ENCODE measurements around the gene SGF29.

DNA sequence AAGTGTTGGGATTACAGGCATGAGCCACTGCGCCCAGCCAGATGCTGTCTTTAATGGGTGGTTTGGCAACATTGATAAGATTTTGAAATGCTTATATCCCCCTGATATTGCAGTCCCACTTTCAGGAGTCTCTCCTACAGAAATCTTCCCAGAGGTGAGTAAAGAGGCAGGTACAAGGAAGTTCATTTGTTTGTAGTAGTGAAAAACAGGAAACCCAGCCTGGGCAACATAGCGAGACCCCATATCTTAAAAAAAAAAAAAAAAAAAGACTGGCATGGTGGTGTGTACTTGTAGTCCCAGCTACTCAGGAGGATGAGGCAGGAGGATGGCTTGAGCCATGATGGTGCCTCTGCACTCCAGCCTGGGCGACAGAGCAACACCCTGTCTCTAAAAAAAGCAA, 8.7 kb upstream of the SGF29 start:
- TF ChIP-seq CTCF (IDR thresholded peaks at IDR 0.05; ENCODE audit: low read depth, low read length) (no peak), EZH2phosphoT487 (IDR thresholded peaks at IDR 0.05; ENCODE audit: low read depth) (no peak)

All from OCI-LY3 (cell line).